ENCODE data around the gene CBLN1. TPM values are rescaled to one million over a fixed set of nuclear protein-coding genes. Genes with fewer than 3 reads are reported as not detected.

CBLN1 gene
- total RNA-seq, 1 donor from 2014 or later: 11.3 TPM

DNA sequence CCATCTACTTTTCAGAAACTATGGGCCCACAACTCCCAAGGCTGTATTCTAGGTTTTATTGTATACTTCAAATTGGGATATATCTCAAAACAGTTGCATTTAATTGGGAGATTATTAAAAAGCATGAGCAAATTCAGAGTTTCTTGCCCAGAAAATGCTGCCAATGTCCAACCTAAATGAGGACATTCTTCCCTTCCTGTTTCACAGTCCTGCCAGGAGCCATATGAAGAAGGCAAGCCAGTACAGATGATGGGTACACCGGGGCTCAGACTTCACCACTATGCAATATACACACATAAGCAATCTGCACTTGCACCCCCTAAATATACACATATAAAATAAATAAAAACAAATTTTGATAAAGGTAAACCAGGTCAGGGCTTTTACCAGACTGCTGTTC is 34.0 kb upstream of the CBLN1 start:
- no peak for DNase-seq (ENCODE audit: extremely low spot score, unreplicated experiment)
- H3K4me1 Mint-ChIP-seq (ENCODE audit: unreplicated experiment): no peaks in the 10 kb centered on the region
- no peaks in the 10 kb centered on the region for H3K36me3 Mint-ChIP-seq
- no peak for TF ChIP-seq CTCF (conservative IDR thresholded peaks at IDR 0.05)
- peaks cover 50% of the 10 kb centered on the region for H3K27me3 Mint-ChIP-seq
- no peak overlapping the region for H3K4me3 Mint-ChIP-seq
- H3K27ac Mint-ChIP-seq: no peak overlapping the region
- no peaks in the 10 kb centered on the region for H3K9me3 Mint-ChIP-seq

GRCh38 chr16:49312389-49312985 is 30.8 kb upstream of the CBLN1 start:
- H3K27ac Mint-ChIP-seq: no peak overlapping the region
- DNase-seq (ENCODE audit: extremely low spot score, unreplicated experiment): no peak
- peaks cover 52% of the 10 kb centered on the region for H3K27me3 Mint-ChIP-seq
- TF ChIP-seq CTCF (conservative IDR thresholded peaks at IDR 0.05): no peak
- H3K36me3 Mint-ChIP-seq: no peaks in the 10 kb centered on the region
- no peaks in the 10 kb centered on the region for H3K9me3 Mint-ChIP-seq
- H3K4me3 Mint-ChIP-seq: no peak overlapping the region
- no peaks in the 10 kb centered on the region for H3K4me1 Mint-ChIP-seq (ENCODE audit: unreplicated experiment)

GRCh38 chr16:49311823-49312222 is 30.2 kb upstream of the CBLN1 start:
- TF ChIP-seq CTCF (conservative IDR thresholded peaks at IDR 0.05): no peak
- Mint-ChIP-seq H3K4me1 (ENCODE audit: unreplicated experiment) (no peaks in the 10 kb centered on the region), H3K4me3 (no peak overlapping the region), H3K27ac (no peak overlapping the region), H3K36me3 (no peaks in the 10 kb centered on the region), H3K9me3 (no peaks in the 10 kb centered on the region), H3K27me3 (peaks cover 51% of the 10 kb centered on the region)
- DNase-seq (ENCODE audit: extremely low spot score, unreplicated experiment): no peak

DNA sequence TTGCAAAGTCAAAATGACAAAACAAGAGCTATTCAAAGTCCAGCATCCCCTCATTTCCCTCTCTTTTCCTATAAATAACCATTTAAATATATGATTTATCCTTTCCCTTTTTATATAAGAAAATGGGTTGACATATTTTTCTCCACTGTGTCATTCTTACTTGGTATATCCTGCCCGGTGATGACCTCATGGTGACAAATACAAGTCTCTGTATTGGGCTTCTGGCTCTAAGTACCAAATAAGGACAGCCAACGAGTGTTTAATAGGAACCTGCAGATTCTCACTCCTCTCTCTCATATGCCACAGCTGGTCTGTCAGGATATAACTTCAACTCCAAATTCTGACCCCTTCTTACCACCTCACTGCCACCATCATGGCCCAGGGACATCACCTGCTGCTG is 25.5 kb upstream of the CBLN1 start:
- Mint-ChIP-seq H3K4me1 (ENCODE audit: unreplicated experiment) (no peaks in the 10 kb centered on the region), H3K4me3 (no peak overlapping the region), H3K27me3 (peaks cover 54% of the 10 kb centered on the region), H3K36me3 (no peaks in the 10 kb centered on the region), H3K9me3 (no peaks in the 10 kb centered on the region), H3K27ac (no peak overlapping the region)
- no peak for DNase-seq (ENCODE audit: extremely low spot score, unreplicated experiment)
- no peak for TF ChIP-seq CTCF (conservative IDR thresholded peaks at IDR 0.05)

DNA sequence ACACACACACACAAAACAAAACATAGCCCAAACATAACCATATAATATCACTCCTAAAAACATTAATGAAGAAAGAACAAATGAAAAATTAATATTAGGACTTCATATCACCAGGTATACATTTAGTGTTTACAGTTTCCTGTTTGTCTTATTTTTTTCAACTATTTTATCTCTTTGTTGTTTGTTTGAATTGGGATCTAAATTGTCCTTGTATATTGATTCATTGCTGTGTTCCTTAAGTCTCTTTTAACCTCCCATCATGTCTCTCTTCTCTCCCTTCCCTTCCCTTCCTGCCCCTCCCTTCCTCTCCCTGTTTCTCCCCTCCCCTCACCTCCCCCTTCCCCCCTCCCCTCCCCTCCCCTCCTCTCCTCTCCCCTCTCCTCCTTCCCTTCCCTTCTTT is 23.8 kb upstream of the CBLN1 start:
- Mint-ChIP-seq H3K27me3 (peaks cover 51% of the 10 kb centered on the region), H3K36me3 (no peaks in the 10 kb centered on the region), H3K27ac (no peak overlapping the region), H3K4me3 (no peak overlapping the region), H3K4me1 (ENCODE audit: unreplicated experiment) (no peaks in the 10 kb centered on the region), H3K9me3 (no peaks in the 10 kb centered on the region)
- no peak for DNase-seq (ENCODE audit: extremely low spot score, unreplicated experiment)
- TF ChIP-seq CTCF (conservative IDR thresholded peaks at IDR 0.05): no peak

GRCh38 chr16:49292413-49292812 is 10.8 kb upstream of the CBLN1 start:
- Mint-ChIP-seq H3K4me1 (ENCODE audit: unreplicated experiment) (no peaks in the 10 kb centered on the region), H3K9me3 (no peaks in the 10 kb centered on the region), H3K36me3 (no peaks in the 10 kb centered on the region), H3K27ac (no peak overlapping the region), H3K4me3 (no peak overlapping the region), H3K27me3 (peaks cover 60% of the 10 kb centered on the region)
- no peak for DNase-seq (ENCODE audit: extremely low spot score, unreplicated experiment)
- no peak for TF ChIP-seq CTCF (conservative IDR thresholded peaks at IDR 0.05)

All from type B pancreatic cell (in vitro differentiated cells).